H1 (cell line): ENCODE measurements around the gene PRRC2C. TPM values are rescaled to one million over a fixed set of nuclear protein-coding genes. Genes with fewer than 3 reads are reported as not detected.

Source experiments
- CTCF ChIA-PET: fragments of 300-600 bp; sonication (Branson Sonifier 250); formaldehyde crosslinking; loops from one replicate; lab custom pipeline; 2021; ENCODE audit not compliant: partially characterized antibody; lab: Charles Lee
- POLR2A ChIA-PET: fragments of 300-600 bp; sonication (Branson Sonifier 250); formaldehyde crosslinking; loops from one replicate; lab custom pipeline; 2021; ENCODE audit warnings: inconsistent platforms; ENCODE audit not compliant: partially characterized antibody; lab: Charles Lee
- DNase-seq, 2 experiments: peaks; one replicate each; pipeline versions ENCODE4 v3.0.0 to v3.0.0-alpha.2; 2010 to 2022; ENCODE audit warnings: low spot score in 2 of 2, low read depth in 1 of 2, mixed read lengths in 1 of 2
- FAIRE-seq: peaks from 2 replicates; lab custom pipeline; 2011; peaks lifted over from hg19 to GRCh38; lab: Jason Lieb, UNC
- H2AFZ ChIP-seq: 2 replicates; pipeline ENCODE4 v1.8.1; 2012; ENCODE audit warnings: low read length, inconsistent platforms
- H2AK5ac ChIP-seq: 2 replicates; pipeline ENCODE4 v1.6.1; 2013; ENCODE audit warnings: low read depth, low read length
- H2BK120ac ChIP-seq: replicated peaks from 2 replicates; pipeline ENCODE3; 2013; ENCODE audit warnings: low read depth, low read length, inconsistent platforms
- H2BK12ac ChIP-seq: 2 replicates; pipeline ENCODE4 v1.6.1; 2013; ENCODE audit warnings: low read depth, low read length
- H2BK15ac ChIP-seq: 2 replicates; pipeline ENCODE4 v1.6.1; 2013; ENCODE audit warnings: low read length
- H2BK20ac ChIP-seq: 2 replicates; pipeline ENCODE4 v1.6.1; 2013; ENCODE audit warnings: low read length
- H2BK5ac ChIP-seq: 2 replicates; pipeline ENCODE4 v1.6.1; 2013; ENCODE audit warnings: low read depth, low read length
- H3K14ac ChIP-seq: 2 replicates; pipeline ENCODE4 v1.6.1; 2013; ENCODE audit warnings: inconsistent platforms; ENCODE audit not compliant: insufficient read length
- H3K18ac ChIP-seq: 2 replicates; pipeline ENCODE4 v1.6.1; 2013; ENCODE audit warnings: low read length; ENCODE audit errors: extremely low read depth
- H3K23ac ChIP-seq: 2 replicates; pipeline ENCODE4 v1.6.1; 2013; ENCODE audit warnings: inconsistent platforms; ENCODE audit not compliant: insufficient read length
- H3K23me2 ChIP-seq: 2 replicates; pipeline ENCODE4 v1.6.1; 2013; ENCODE audit warnings: low read depth, low read length
- H3K27ac ChIP-seq: 2 replicates; pipeline ENCODE4 v1.6.1; 2011; ENCODE audit warnings: low read depth, low read length, inconsistent platforms
- H3K27me3 ChIP-seq, 4 experiments: replicated peaks in 1 of 4; 1 replicate in 1 of 4; 2 replicates in 3 of 4; pipeline versions ENCODE4 v1.6.1 to v1.8.1; 2011 to 2013; ENCODE audit warnings: low read length in 3 of 4, mild to moderate bottlenecking in 3 of 4, inconsistent platforms in 2 of 4, mixed read lengths in 2 of 4, moderate library complexity in 1 of 4; ENCODE audit not compliant: control insufficient read depth in 3 of 4, insufficient read depth in 3 of 4; ENCODE audit errors: extremely low read depth in 1 of 4
- H3K36me3 ChIP-seq, 4 experiments: 2 replicates each; pipeline versions ENCODE4 v1.6.1 to v1.8.1; 2011 to 2013; ENCODE audit warnings: mild to moderate bottlenecking in 4 of 4, low read length in 3 of 4, moderate library complexity in 2 of 4, control low read depth in 1 of 4, inconsistent platforms in 1 of 4; ENCODE audit not compliant: insufficient read depth in 4 of 4, control insufficient read depth in 2 of 4
- H3K4ac ChIP-seq: replicated peaks from 2 replicates; pipeline ENCODE3; 2013; ENCODE audit warnings: low read length, low read depth, mixed read lengths, inconsistent platforms; ENCODE audit not compliant: insufficient read length
- H3K4me1 ChIP-seq, 4 experiments: replicated peaks in 1 of 4; 1 replicate in 1 of 4; 2 replicates in 3 of 4; pipeline versions ENCODE4 v1.6.1 to v1.8.1; 2011 to 2013; ENCODE audit warnings: low read length in 3 of 4, inconsistent platforms in 2 of 4, mixed read lengths in 1 of 4; ENCODE audit not compliant: insufficient read depth in 4 of 4, control insufficient read depth in 3 of 4
- H3K4me2 ChIP-seq, 2 experiments: 2 replicates each; pipeline versions ENCODE4 v1.6.1 to v1.8.1; 2011 to 2013; ENCODE audit warnings: low read depth in 2 of 2, low read length in 2 of 2, control low read depth in 1 of 2, inconsistent platforms in 1 of 2, mild to moderate bottlenecking in 1 of 2; ENCODE audit not compliant: insufficient read depth in 1 of 2
- H3K4me3 ChIP-seq, 4 experiments: fragments of 200-600, 300-600 bp in 1 of 4; sonication (generic), shearing (Covaris generic), sonication (Bioruptor Twin) in 1 of 4; 2 replicates each; pipeline versions ENCODE4 v1.5.1 to v1.8.1; 2011 to 2016; ENCODE audit warnings: low read length in 4 of 4, low read depth in 3 of 4, control low read depth in 2 of 4, inconsistent platforms in 2 of 4, mild to moderate bottlenecking in 2 of 4, mixed read lengths in 1 of 4, moderate library complexity in 1 of 4; ENCODE audit not compliant: insufficient read depth in 2 of 4; ENCODE audit errors: extremely low read depth in 1 of 4
- H3K56ac ChIP-seq: replicated peaks from 2 replicates; pipeline ENCODE3; 2013; ENCODE audit warnings: low read depth, mild to moderate bottlenecking, mixed read lengths, low read length, inconsistent platforms; ENCODE audit not compliant: insufficient read length
- H3K79me1 ChIP-seq: 2 replicates; pipeline ENCODE4 v1.6.1; 2013; ENCODE audit warnings: low read depth, low read length, control low read depth
- H3K79me2 ChIP-seq, 2 experiments: 2 replicates each; pipeline versions ENCODE4 v1.6.1 to v1.8.1; 2012 to 2013; ENCODE audit warnings: low read length in 2 of 2, mild to moderate bottlenecking in 2 of 2, inconsistent platforms in 1 of 2; ENCODE audit not compliant: insufficient read depth in 2 of 2, control insufficient read depth in 1 of 2
- H3K9ac ChIP-seq, 4 experiments: replicated peaks in 1 of 4; 1 replicate in 1 of 4; 2 replicates in 3 of 4; pipeline versions ENCODE4 v1.6.1 to v1.8.1; 2011 to 2013; ENCODE audit warnings: low read depth in 3 of 4, low read length in 3 of 4, control low read depth in 2 of 4, mild to moderate bottlenecking in 2 of 4, moderate library complexity in 2 of 4, inconsistent platforms in 1 of 4; ENCODE audit errors: extremely low read depth in 1 of 4
- H3K9me3 ChIP-seq, 2 experiments: 2 replicates each; pipeline versions ENCODE4 v1.6.1 to v1.8.1; 2012 to 2013; ENCODE audit warnings: mild to moderate bottlenecking in 2 of 2, moderate library complexity in 2 of 2, control low read depth in 1 of 2, inconsistent platforms in 1 of 2, low read depth in 1 of 2, low read length in 1 of 2, mixed read lengths in 1 of 2; ENCODE audit not compliant: insufficient read depth in 2 of 2
- H4K20me1 ChIP-seq, 2 experiments: replicated peaks in 1 of 2; 2 replicates each; pipeline versions ENCODE3 to v1.8.1; 2011 to 2013; ENCODE audit warnings: inconsistent platforms in 2 of 2, low read length in 2 of 2, mild to moderate bottlenecking in 1 of 2; ENCODE audit not compliant: insufficient read depth in 2 of 2, control insufficient read depth in 1 of 2
- H4K5ac ChIP-seq: 2 replicates; pipeline ENCODE4 v1.6.1; 2013; ENCODE audit warnings: low read length, low read depth, mixed read lengths, inconsistent platforms; ENCODE audit not compliant: insufficient read length
- H4K8ac ChIP-seq: 2 replicates; pipeline ENCODE4 v1.8.0; 2013; ENCODE audit warnings: mild to moderate bottlenecking, moderate library complexity, low read length, inconsistent platforms; ENCODE audit not compliant: insufficient read depth; ENCODE audit errors: extremely low read depth
- H4K91ac ChIP-seq: replicated peaks from 2 replicates; pipeline ENCODE3; 2013; ENCODE audit warnings: low read length, mixed read lengths, inconsistent platforms; ENCODE audit not compliant: insufficient read length
- ASH2L ChIP-seq: fragments of 200-600, 300-600 bp; sonication (generic); IDR thresholded peaks from one replicate; pipeline ENCODE4 v1.7.1; 2017; ENCODE audit warnings: low read length
- BACH1 ChIP-seq: IDR thresholded peaks from 2 replicates; pipeline ENCODE4 v1.6.1; 2012; ENCODE audit warnings: low read length, improper control_type of control experiment
- CBX5 ChIP-seq: fragments of 300-800, 300-1000 bp; sonication (generic); IDR thresholded peaks from 2 replicates; pipeline ENCODE4 v1.7.1; 2016; ENCODE audit warnings: antibody characterized with exemption, low read length, low read depth
- CEBPB ChIP-seq: IDR thresholded peaks from 2 replicates; pipeline ENCODE4 v1.6.1; 2012; ENCODE audit warnings: low read depth, low read length
- EGR1 ChIP-seq: IDR thresholded peaks from 2 replicates; pipeline ENCODE4 v1.6.1; 2011; ENCODE audit warnings: low read depth, low read length, borderline replicate concordance
- HDAC6 ChIP-seq: IDR thresholded peaks from one replicate; pipeline ENCODE4 v1.7.1; 2012; ENCODE audit warnings: low read depth, mild to moderate bottlenecking, inconsistent platforms, low read length, moderate library complexity
- KDM5A ChIP-seq: fragments of 200-600 bp; IDR thresholded peaks from 2 replicates; pipeline ENCODE4 v1.7.1; 2012; ENCODE audit warnings: mild to moderate bottlenecking, low read length, inconsistent platforms, mixed read lengths
- MAFK ChIP-seq: IDR thresholded peaks from 2 replicates; pipeline ENCODE4 v1.6.1; 2012; ENCODE audit warnings: low read depth, mild to moderate bottlenecking, improper control_type of control experiment, low read length
- RNF2 ChIP-seq: fragments of 200-900, 300-1000 bp; sonication (generic); IDR thresholded peaks from 2 replicates; pipeline ENCODE4 v1.7.1; 2016; ENCODE audit warnings: borderline replicate concordance, low read depth, mild to moderate bottlenecking, antibody characterized with exemption, low read length; ENCODE audit not compliant: poor library complexity, severe bottlenecking; ENCODE audit errors: missing control alignments
- RXRA ChIP-seq: IDR thresholded peaks from 2 replicates; pipeline ENCODE4 v1.6.1; 2011; ENCODE audit warnings: low read depth, mild to moderate bottlenecking, low read length, moderate library complexity; ENCODE audit not compliant: insufficient read depth
- SIN3A ChIP-seq, 2 experiments: IDR thresholded peaks in 1 of 2; conservative IDR thresholded peaks in 1 of 2; 2 replicates each; pipeline ENCODE4 v1.6.1; 2011 to 2012; ENCODE audit warnings: low read length in 2 of 2, improper control_type of control experiment in 1 of 2, low read depth in 1 of 2, mild to moderate bottlenecking in 1 of 2
- TCF12 ChIP-seq: IDR thresholded peaks from 2 replicates; pipeline ENCODE4 v1.6.1; 2011; ENCODE audit warnings: low read depth, mild to moderate bottlenecking, low read length
- ZNF274 ChIP-seq: IDR thresholded peaks from 2 replicates; pipeline ENCODE4 v1.7.0; 2012; ENCODE audit warnings: low read length, borderline replicate concordance; ENCODE audit errors: extremely low read depth
- polyA plus RNA-seq, 7 experiments: library from polyadenylated mRNA; depleted of rRNA in 3 of 7; stranded (reverse) in 5 of 7; unstranded in 2 of 7; fragments of >200 nt in 5 of 7; fragments of 200-250 nt in 2 of 7; gene quantifications; 1 replicate in 5 of 7; 2 replicates in 1 of 7; 4 replicates in 1 of 7; pipeline versions ENCODE4 v1.2.1 to v1.2.3, GENCODE V29; 2011 to 2013; ENCODE audit warnings: missing spikeins in 2 of 7, mixed read lengths in 2 of 7
- total RNA-seq: library from RNA; stranded (reverse); fragmentation: NEBNext Ultra II Directional; extraction: Animal tissue kit (Norgen Biotek cat#: 25700); gene quantifications from 2 replicates; pipeline ENCODE4 v1.2.1, GENCODE V29; 2021

Gene PRRC2C
- total and polyA plus RNA-seq, 2 of the 8 experiments (the other 6 are each of a cell fraction or from before 2014, with no cell fraction given): 125 to 264 TPM

DNA sequence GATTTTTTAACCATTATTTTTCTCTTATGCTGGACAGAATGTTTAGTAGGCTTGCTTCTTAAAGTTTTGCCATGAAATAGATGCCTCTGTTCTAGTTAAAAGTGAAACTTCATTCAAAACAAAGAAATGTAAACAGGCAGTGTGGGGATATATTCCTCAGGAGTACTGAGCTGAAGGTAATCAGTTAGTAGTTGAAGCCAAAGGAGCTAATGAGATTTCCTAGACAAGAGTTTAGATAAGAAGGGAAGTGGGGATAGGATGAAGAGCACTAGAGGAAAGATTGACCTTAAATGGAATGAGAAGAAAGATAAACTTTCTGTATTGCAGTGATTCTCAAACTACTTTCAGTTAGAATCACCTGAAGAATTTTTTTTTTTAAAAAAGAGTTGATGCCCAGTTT lies 23.9 kb downstream of the PRRC2C start:
- H3K23me2 ChIP-seq: no peaks in the 10 kb centered on the region; the same call in 1 of the 2 replicates
- H3K9me3 ChIP-seq: no peaks in the 10 kb centered on the region
- H2BK15ac ChIP-seq: no peak overlapping the region
- H3K56ac ChIP-seq: no peak overlapping the region
- CTCF ChIA-PET: interaction anchor here (0.7 to 1.7 kb wide), 2 partner anchors 24 to 69 kb away, joined by 3 to 6 read pairs; partner anchors contain the start of gene PRRC2C
- FAIRE-seq (no peak), DNase-seq (no peak)
- H3K27me3 ChIP-seq: no peaks in the 10 kb centered on the region
- no peak overlapping the region for H2BK20ac ChIP-seq
- H2BK12ac ChIP-seq: no peak overlapping the region
- H3K4ac ChIP-seq: no peak overlapping the region
- H3K4me3 ChIP-seq: no peak overlapping the region
- peaks cover 0 to 15% (median 6%) of the 10 kb centered on the region in 4 experiments; a peak in 4 of 8 replicates for H3K36me3 ChIP-seq
- no peak overlapping the region for H3K23ac ChIP-seq
- no peak overlapping the region for H4K8ac ChIP-seq
- no peak overlapping the region for H3K14ac ChIP-seq
- no peak overlapping the region for H3K18ac ChIP-seq
- H3K79me2 ChIP-seq: peaks cover 48 to 100% of the 10 kb centered on the region in 2 experiments
- POLR2A ChIA-PET: interaction anchor here (1.2 kb wide), 1 partner anchor 12 kb away, joined by 4 read pairs; no protein-coding TSS in a partner anchor
- H3K9ac ChIP-seq: no peak overlapping the region
- peaks cover 22 to 24% of the 10 kb centered on the region in 2 experiments for H4K20me1 ChIP-seq
- H3K4me1 ChIP-seq: peaks cover 0 to 6% (median 3%) of the 10 kb centered on the region in 4 experiments; a peak in 2 of 7 replicates
- H4K91ac ChIP-seq: no peak overlapping the region
- no peaks in the 10 kb centered on the region for H3K79me1 ChIP-seq
- no peak overlapping the region for H2BK5ac ChIP-seq
- no peak overlapping the region for H3K4me2 ChIP-seq
- H2BK120ac ChIP-seq: no peak overlapping the region
- H2AK5ac ChIP-seq: no peak overlapping the region
- no peak overlapping the region for H3K27ac ChIP-seq
- H4K5ac ChIP-seq: no peak overlapping the region
- no peak overlapping the region for H2AFZ ChIP-seq
- TF ChIP-seq KDM5A: no peak
- TF ChIP-seq RXRA: no peak
- no peak for TF ChIP-seq EGR1
- TF ChIP-seq BACH1: no peak
- no peak for TF ChIP-seq ZNF274
- no peak for TF ChIP-seq ASH2L
- TF ChIP-seq HDAC6: no peak
- no peak for TF ChIP-seq RNF2
- TF ChIP-seq CBX5: no peak
- TF ChIP-seq MAFK: no peak
- TF ChIP-seq CEBPB: no peak
- no peak for TF ChIP-seq SIN3A (conservative IDR thresholded peaks at IDR 0.05 in 1 of 2, IDR thresholded peaks at IDR 0.05 in 1 of 2; ENCODE audit: low read depth in 1 of 2, low read length in 2 of 2)
- no peak for TF ChIP-seq TCF12
